ENCODE data around the gene ZC2HC1B. TPM values are rescaled to one million over a fixed set of nuclear protein-coding genes. Genes with fewer than 3 reads are reported as not detected.

ZC2HC1B gene
- total and polyA plus RNA-seq, 9 of the 15 experiments (the other 6 are each of a cell fraction or from before 2014, with no cell fraction given), result not detected

- H4K20me1 ChIP-seq (replicated peaks; ENCODE audit: control insufficient read depth, insufficient read depth, low read length), result no peaks in the 10 kb centered on the region
- no peak overlapping the region for H3K9ac ChIP-seq (ENCODE audit: insufficient read depth in 1 of 2, low read depth in 2 of 2, low read length in 2 of 2)
- intact Hi-C loops (cut with micrococcal nuclease) (no loop called here), in situ Hi-C loops (cut with MboI) (no loop called here)
- no peak overlapping the region for H3K4me3 ChIP-seq
- WGBS (ENCODE audit: insufficient coverage, low coverage, missing lambda C conversion rate), result 4% methylated on average over 1 of the region's 1 CpG
- H3K79me2 ChIP-seq (ENCODE audit: control insufficient read depth, insufficient read depth, low read length), result no peaks in the 10 kb centered on the region
- FAIRE-seq (no peak), ATAC-seq (no peak), DNase-seq (ENCODE audit: extremely low read depth in 1 of 4, low spot score in 3 of 4) (no peak)
- BruUV-seq (replicated peaks), result no TSS peak
- no peaks in the 10 kb centered on the region for H3K4me1 ChIP-seq (replicated peaks in 1 of 2; ENCODE audit: control insufficient read depth in 2 of 2, insufficient read depth in 2 of 2, low read length in 2 of 2)
- no peak overlapping the region for H3K4me2 ChIP-seq (ENCODE audit: insufficient read depth, low read length)
- no peaks in the 10 kb centered on the region for H3K9me3 ChIP-seq (replicated peaks; ENCODE audit: control insufficient read depth, insufficient read depth, low read depth, low read length)
- H3K36me3 ChIP-seq (ENCODE audit: control insufficient read depth, insufficient read depth, low read length), result no peaks in the 10 kb centered on the region
- H3K9me1 ChIP-seq (ENCODE audit: control insufficient read depth, insufficient read depth, low read length), result no peaks in the 10 kb centered on the region
- peaks cover 0 to 7% of the 10 kb centered on the region in 2 experiments; a peak in 1 of 5 replicates for H3K27me3 ChIP-seq (ENCODE audit: control insufficient read depth in 2 of 2, insufficient read depth in 2 of 2, low read length in 2 of 2)
- ChIA-PET POLR2A (no interaction called here), CTCF (ENCODE audit: low intra/inter-chr PET ratio) (no interaction called here)
- no peak overlapping the region for H2AFZ ChIP-seq (ENCODE audit: low read depth, low read length)
- H3K27ac ChIP-seq (ENCODE audit: extremely low read depth, low read depth, low read length), result no peak overlapping the region
- TF ChIP-seq TFE3 (CRISPR knock-in tag; IDR thresholded peaks at IDR 0.05) (no peak), RBM34 (IDR thresholded peaks at IDR 0.05; ENCODE audit: borderline replicate concordance, insufficient read depth, low read length) (no peak), NR3C1 (CRISPR knock-in tag; IDR thresholded peaks at IDR 0.05) (no peak), XRCC4 (IDR thresholded peaks at IDR 0.05; ENCODE audit: extremely low read depth, insufficient read depth, insufficient read length) (no peak), LEF1 (IDR thresholded peaks at IDR 0.05) (no peak)
- TF ChIP-seq, protein P1, sequence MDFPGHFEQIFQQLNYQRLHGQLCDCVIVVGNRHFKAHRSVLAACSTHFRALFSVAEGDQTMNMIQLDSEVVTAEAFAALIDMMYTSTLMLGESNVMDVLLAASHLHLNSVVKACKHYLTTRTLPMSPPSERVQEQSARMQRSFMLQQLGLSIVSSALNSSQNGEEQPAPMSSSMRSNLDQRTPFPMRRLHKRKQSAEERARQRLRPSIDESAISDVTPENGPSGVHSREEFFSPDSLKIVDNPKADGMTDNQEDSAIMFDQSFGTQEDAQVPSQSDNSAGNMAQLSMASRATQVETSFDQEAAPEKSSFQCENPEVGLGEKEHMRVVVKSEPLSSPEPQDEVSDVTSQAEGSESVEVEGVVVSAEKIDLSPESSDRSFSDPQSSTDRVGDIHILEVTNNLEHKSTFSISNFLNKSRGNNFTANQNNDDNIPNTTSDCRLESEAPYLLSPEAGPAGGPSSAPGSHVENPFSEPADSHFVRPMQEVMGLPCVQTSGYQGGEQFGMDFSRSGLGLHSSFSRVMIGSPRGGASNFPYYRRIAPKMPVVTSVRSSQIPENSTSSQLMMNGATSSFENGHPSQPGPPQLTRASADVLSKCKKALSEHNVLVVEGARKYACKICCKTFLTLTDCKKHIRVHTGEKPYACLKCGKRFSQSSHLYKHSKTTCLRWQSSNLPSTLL (IDR thresholded peaks at IDR 0.05), result no peak
Observed at GRCh38 chr6:143934331-143934730, 70.1 kb downstream of the ZC2HC1B start.

Data from K562 (cell line).